Measurements from ENCODE around the gene SLC25A44.

The SLC25A44 gene

DNA sequence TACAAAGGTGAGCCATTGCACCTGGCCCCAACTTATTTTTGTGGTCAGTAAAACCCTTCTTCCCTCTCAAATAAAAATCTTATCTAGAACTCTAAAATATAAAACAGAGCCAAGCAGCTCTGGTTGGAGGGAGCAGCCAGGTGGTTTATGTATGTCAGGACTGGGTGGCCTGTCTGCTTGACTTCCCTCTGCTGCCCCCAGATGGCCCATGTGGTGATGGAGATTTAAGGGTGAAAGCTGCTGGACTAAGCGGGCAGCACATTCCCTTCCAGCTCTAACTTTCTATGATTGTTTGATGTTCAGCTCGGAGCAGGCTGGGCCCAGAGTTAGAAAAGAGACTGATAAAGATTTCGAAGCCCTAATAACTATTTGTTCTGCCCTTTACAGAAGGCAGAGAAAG is 65.9 kb downstream of the SLC25A44 start:
- peak; percentile 21 for TF ChIP-seq CTCF (conservative IDR thresholded peaks at IDR 0.05; ENCODE audit: low read depth, low read length)
- no peak for DNase-seq (ENCODE audit: low read depth)

GRCh38 chr1:156260896-156261295 is 67.0 kb downstream of the SLC25A44 start:
- H3K4me3 ChIP-seq (ENCODE audit: low read length), result no peak overlapping the region
- no peak for TF ChIP-seq CTCF (conservative IDR thresholded peaks at IDR 0.05; ENCODE audit: low read depth, low read length)
- DNase-seq (ENCODE audit: low read depth), result no peak

More for the DNA sequence above, 65.9 kb downstream of the SLC25A44 start:
- H3K4me3 ChIP-seq (ENCODE audit: low read length), result no peak overlapping the region

All from retinal pigment epithelial cell (primary cell).